Glomerular endothelial cell (primary cell): Measurements from ENCODE around the gene VPS26B. TPM values are rescaled to one million over a fixed set of nuclear protein-coding genes. Genes with fewer than 3 reads are reported as not detected.
"Not testable (repeated sequence)": the region's sequence is repeated elsewhere in the genome, so short reads cannot be mapped to it uniquely, and the experiment has no call there.

Experiments used
- DNase-seq: peaks from one replicate; pipeline ENCODE4 v3.0.0-alpha.2; 2011; ENCODE audit warnings: low read depth, low spot score; ENCODE audit errors: extremely low read depth
- total RNA-seq: library from RNA; depleted of rRNA; stranded (reverse); fragments of >200 nt; gene quantifications from 2 replicates; pipeline ENCODE4 v1.2.3, GENCODE V29; 2015

The VPS26B gene
- total RNA-seq, 1 donor from 2014 or later: 54.0 TPM

DNA sequence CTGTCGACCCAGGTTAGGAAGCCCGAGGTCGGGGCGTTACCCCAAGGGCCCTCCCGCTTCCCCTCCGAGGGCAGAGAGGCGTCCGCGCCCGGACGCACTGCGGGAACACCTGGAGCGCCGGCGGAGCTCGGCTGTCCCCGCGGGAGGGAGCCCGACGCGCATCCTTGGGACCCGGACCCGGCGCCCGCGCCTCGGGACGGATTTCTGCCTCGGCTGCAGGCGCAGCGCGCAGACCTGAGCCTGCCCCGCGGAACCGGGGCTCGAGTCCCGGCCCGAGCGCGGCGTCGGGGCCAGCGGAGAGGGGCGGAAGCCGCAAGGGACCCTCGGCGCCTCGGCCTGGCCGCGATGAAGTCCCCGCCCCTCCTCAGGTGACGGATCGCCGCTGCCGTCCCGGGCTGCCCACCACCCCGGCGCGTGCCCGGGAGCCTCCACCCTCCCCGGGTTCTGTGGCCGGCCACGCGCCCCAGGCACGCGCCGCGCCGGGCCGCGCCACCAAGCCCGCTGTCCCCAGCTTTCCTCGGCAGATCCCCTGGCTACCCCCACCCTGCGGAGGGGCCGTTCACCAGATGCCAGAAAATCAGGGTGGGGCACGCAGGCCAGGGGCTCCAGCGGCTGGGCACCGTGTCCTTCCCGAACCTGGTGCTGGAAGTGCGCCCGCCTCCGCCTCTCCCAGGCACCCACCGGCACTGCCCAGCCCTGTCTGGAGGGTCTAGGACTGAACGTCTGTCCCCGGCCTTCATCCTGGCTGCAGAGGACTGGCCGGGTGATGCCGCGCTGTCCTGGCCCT is 52.1 kb downstream of the VPS26B start:
- no peak for DNase-seq

DNA sequence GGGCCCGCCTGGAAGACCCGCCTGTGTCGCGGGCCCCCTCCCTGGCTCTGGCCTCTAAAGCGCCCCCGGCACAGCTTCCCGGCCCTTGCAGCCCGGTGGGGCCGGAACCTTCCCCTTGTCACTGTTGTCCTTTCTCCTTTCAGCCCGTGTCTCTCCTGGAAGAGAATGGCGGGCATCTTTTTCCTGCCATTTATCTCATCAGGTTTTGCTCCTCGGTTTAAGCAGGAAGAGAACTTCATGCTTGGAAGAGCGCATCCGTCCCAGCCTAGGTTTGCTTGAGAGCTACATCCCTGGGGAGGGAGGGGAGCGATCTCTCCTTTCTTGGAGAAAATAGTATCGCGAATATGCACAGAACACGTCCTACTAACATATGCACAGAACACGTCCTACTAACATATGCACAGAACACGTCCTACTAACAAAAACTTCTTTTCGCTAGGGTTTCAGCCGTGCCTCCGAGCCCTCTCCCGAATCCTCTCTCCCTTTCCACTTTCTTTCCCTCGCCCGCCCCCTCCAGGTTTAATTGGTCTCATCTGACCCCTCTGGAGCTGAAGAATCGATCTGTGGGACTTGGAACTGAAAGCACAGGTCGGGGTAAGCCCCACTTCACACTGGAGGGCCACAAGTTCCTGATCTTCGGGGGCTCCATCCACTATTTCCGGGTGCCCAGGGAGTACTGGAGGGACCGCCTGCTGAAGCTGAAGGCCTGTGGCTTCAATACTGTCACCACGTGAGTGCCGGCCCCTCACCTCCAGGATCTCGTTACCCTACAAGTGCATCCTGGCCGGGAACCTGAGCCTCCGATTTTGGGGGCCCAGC is 52.9 kb downstream of the VPS26B start:
- no peak for DNase-seq

DNA sequence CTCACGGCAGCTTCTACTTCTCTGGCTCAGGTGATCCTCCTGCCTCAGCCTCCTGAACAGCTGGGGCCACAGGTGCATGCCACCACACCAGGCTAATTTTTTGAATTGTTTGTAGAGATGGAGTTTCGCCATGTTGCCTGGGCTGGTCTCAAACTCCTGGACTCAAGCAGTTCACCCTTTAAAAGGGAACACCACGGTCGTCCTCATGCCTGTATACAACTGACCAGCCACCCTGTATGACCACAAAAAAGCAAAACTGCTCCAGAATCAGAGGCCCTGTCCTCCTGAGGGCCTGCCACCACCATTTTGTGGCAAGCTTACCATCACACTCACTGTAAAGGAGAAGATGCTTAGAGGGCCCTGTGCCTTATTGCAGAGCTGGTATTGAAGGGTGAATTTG is 53.9 kb downstream of the VPS26B start:
- DNase-seq: no peak

DNA sequence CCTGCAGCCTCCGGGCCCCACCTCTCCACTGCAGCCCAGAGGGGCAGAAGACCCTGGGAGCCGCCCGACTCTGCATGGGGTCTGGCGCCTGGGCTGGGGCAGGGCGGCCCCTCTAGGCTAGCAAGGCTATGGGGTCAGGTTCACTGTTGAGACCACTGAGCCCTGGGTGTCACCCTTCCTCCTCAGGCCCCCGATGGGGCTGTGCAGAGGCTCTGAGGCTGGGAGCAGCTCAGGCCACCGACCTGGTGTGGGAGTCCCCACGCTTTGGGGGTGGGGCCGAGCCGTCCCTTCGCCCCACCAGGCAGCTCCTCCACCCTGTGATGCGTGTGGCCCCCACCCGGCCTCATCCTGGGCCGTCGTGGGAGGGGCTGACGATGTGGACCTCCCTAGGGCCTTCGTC is 57.2 kb downstream of the VPS26B start:
- DNase-seq: not testable (repeated sequence)

DNA sequence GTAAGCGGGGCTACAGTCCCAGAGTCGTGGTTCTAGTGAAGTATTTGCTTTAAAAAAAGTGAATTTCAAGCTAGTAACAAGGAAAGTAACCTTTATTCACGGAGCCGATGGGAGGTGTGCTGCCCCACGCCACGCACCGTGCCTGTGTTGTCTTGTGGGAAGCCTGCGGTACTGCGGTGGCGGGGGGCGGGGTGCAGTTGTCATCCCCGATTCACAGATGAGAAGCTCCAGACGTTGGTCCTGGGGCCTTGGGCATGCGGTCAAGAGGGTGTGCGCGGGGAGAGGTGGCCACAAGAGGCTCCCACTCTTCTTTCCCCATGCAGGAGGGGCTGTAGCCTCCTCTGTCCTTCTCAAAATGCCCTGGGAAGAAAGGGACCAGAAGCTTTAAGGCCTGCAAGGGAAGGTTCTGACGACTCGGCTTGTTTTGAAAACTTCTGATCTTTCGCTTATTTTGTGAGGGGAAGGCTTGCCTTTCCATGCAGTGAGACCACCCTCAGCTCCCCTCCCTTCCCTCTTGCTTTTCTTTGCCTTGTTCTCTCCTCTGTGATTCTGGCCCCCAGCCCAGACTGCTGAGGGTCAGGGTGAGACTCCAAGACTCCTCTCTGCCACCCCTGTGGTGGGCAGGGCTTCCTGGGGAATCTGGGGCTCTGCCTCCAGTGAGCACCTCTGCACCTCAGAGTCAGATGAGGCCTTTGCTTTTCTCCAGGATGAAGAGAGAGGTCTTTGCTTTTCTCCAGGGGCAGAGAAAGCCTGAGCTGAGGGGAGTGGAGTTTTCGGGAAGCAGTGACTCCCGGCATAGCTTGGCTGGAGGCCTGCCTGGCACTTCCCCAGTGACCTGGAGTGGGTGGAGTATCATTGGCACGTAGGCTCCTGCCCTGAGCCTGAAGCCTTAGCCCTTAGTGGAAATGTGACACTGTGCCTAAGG is 57.9 kb downstream of the VPS26B start:
- no peak for DNase-seq

DNA sequence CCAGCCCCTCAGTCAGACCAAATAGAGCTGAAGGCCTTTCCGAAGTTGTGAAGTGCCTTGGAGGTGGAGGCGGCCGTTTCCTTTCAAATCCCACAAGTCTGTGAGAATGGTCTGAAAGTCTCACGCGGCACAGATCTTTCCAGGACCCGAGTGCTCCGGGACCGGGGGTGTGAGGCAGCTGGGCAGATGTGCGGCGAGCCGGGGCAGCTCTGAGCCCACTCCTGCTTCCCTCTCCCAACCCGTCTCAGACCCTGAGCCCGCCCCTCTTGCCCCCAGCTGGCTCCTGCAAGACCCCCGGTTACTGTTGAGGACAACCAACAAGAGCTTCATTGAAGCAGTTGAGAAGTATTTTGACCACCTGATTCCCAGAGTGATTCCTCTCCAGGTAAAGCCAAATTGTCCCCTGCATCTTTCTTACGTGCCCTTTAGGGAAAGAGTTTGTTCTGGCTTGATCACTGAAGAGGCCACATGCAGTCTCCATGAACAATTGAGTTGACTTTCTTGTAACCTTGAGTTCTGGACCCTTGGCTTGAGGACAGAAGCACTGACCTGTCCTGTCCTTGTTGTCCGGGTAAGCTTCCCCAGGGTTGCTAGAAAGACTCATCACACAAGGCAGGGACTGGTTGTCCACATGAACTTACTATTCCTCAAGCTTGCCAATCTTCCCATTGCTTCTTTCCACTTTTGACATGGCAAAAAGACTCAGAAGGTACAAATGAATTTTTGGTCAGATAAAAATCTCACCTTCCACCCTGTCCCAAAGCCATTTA is 59.2 kb downstream of the VPS26B start:
- no peak for DNase-seq

DNA sequence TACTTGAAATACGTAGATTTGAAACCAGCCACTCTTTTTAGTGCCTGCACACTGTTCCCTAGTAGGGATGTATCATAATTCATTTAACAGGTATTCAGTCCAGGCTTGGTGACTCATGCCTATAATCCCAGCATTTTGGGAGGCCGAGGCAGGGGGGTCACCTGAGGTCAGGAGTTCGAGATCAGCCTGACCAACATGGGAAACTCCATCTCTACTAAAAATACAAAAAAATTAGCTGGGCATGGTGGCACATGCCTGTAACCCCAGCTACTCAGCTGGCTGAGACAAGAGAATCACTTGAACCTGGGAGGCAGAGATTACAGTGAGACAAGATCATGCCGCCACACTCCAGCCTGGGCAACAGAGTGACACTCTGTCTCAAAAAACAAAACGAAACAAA is 59.9 kb downstream of the VPS26B start:
- not testable (repeated sequence) for DNase-seq

DNA sequence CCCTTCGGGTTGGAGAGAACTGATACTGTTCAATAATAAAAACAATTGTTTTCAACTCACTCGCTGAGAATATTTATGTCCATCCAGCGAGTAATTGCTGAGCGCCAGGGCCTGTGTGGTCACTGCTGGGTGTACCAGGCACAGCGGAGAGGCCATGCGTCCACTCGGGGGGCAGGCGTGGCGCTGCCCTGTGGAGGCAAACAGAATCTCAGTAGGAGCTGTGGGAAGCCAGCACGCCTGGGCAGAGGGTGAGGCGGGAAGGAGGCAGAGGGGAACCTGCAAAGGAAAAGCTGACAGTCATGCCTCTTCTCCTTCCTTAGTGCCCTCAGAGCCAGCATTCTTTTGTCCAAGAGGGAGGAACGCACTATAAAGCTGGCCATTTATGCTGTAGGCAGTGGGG is 63.1 kb downstream of the VPS26B start:
- no peak for DNase-seq

DNA sequence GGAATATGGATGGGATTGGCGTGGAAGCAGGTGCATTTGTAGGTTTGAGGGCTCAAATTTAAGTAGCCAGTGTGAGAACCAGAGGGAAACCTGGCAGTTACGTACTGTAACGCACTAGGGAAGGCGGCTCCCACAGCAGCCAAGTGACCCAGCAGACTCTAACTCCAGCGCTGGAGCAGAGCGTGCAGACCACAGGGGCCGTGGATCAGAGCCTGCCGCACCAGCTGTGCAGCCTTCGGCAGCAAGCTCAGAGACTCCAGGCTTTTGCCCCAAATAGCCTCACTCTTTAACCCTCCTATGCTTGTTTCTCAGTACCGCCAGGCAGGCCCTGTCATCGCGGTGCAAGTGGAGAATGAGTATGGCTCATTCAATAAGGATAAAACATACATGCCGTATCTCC is 64.0 kb downstream of the VPS26B start:
- DNase-seq: no peak

DNA sequence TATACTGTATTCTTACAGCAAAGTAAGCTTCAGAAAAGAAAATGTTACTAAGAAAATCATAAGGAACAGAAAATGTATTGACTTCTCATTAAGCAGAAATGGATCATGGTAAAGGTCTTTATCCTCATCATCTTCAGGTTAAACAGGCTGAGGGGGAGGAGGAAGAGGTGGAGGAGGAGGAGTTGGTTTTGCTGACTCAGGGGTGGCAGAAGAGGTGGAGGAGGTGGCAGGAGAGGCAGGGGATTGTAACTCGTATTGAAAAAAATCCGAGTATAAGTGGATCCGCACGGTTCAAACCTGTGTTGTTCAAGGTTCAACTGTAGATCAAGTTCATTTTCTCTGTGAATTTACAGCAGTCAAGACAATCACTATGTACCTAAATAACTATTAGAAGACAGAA is 64.7 kb downstream of the VPS26B start:
- DNase-seq: no peak

DNA sequence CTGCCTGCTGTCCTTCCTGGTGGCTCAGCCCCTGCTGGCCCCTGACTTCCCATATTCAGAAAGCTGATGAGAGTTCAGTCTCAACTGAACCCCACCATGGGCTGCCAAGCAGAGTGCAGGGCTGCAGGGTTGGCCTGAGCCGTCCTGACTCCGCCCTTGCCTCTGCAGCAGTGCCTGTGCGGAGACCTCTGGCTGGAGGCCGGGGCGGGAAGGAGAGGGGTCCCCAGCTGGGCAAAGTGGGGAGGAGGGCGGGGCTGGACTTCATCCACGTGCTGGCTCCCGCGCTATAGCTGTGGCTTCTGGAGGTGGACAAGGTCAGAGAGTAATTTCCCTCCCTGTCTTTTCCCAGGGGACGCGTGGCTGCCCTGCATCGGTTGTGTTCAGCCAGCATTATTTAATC is 65.3 kb downstream of the VPS26B start:
- DNase-seq: no peak

DNA sequence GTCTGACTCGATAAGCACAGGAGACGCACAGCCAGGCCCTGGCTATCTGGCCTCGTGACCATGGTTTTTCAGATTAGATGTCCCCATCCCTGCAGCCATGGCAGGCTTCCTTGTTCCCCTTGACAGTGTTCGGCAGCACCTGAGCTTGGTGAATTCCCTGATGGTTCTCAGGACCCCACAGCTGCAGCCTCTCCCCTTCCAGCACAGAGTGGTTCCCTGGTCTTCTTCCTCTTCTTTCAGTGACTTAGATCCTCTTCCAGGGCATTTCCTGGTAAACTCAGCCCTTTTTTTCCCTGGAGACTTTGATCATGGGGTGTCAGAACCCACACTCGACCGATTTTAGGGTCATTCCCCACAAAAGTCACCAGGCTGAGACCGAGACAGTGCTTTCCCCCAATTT is 66.2 kb downstream of the VPS26B start:
- no peak for DNase-seq

DNA sequence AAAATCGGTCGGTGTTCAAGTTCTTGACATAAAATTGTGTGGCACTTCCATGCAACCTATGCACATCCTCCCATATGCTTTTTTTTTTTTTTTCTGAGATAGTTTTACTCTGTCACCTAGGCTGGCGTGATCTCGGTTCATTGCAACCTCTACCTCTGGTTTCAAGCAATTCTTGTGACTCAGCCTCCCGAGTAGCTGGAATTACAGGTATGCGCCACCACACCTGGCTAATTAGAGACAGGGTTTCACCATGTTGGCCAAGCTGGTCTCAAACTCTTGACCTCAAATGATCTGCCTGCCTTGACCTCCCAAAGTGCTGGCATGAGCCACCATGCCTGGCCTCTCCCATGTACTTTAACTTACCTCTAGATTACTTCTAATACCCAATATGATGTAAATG is 66.7 kb downstream of the VPS26B start:
- no peak for DNase-seq

DNA sequence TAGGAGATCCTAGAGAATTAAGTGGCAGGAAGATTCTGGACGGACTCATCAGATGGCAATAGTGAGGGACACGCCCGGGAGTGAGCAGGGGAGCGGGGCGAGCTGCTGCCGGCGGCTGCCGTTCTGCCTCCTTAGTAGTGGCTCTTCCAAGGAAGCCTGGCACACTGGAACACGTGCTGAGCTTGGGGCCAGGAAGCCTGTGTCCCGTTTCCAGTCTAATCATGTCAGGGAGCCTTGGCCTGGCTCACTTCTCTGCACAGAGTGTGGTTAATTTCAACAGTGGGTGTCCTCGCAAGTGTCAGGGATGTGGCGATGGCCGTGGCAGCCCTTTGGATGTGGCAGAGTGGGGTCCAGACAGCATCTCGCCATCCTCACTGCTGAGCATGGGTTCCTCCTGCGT is 68.2 kb downstream of the VPS26B start:
- DNase-seq: no peak

DNA sequence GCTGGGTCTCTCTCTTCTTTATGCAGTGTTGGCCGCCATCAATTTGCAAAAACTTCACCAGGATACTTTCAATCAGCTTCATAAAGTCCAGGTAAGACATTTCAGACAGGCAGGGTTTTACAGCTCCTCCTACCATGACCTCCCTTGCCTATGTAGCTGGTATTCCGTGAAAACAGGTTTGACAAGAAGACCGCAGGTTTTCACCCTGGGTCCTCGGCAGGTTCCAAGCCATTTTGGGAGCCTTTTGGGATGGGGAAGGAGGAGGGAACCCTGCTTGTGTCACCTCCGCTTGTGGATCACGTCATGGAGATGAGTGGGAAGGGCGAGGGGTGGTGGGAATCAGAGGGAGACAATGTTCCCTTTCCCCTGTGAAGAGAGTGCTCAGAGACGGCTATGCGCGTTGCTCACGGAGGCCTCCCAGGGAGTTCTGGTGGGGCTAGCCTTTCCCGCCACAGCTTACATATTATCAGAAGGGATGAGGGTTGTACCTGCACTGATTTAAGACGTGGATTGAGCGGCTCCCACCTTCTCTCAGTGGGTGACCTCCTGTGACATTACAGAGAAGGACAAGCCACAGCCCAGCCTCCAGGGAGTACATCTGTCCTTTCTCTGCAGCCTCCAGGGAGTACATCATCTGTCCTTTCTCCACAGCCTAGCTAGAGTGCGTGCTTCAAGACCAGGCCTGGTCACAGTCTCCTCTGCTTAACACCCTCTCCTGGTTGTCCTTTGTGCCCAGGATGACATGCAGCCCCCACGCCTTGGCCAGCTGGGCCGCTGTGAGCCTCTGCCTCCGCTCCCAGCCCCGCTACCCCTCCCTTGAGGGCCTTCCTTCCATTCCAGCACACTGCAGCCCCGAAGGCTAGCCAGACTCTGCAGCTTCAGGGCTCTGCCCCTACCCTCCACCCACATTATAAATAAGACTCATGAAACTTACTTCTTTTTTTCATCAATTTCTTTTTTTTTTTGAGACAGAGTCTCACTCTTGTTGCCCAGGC is 68.9 kb downstream of the VPS26B start:
- DNase-seq: no peak

DNA sequence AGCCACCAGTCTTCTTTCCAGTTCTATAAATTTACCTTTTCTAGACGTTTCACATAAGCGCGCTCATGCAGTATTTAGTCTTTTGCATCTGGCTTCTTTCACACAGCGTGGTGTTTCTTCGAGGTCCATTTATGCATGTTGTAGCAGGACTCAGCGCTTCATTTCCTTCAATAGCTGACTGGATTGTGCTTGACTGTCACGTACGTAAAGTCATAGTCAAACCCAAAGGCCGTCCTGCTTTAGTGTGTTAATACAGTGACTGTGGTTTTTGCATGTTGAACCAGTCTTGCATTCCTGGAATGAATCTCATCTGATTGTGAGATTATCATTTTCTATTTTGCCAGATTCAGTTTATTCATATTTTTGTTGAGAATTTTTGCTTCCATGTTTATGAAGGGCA is 70.2 kb downstream of the VPS26B start:
- DNase-seq: no peak
